Calu3 (cell line): ENCODE data around the gene RALGAPB. TPM values are rescaled to one million over a fixed set of nuclear protein-coding genes. Genes with fewer than 3 reads are reported as not detected.

Source experiments
- BruUV-seq: library from RNA; stranded (reverse); fragments of 400-500 nt; replicated peaks from 2 replicates; lab custom pipeline; 2021; lab: Mats Ljungman, UMichigan
- CTCF ChIA-PET: fragments of 300-600 bp; sonication (Branson Sonifier 250); formaldehyde crosslinking; loops from one replicate; lab custom pipeline; 2022; ENCODE audit warnings: antibody characterized with exemption; lab: Charles Lee
- DNase-seq: peaks from one replicate; pipeline ENCODE4 v3.0.0; 2022
- H3K27ac Mint-ChIP-seq: one replicate; pipeline ENCODE4 v1.8.0; 2022; ENCODE audit warnings: mixed read lengths; ENCODE audit not compliant: unreplicated experiment
- H3K27me3 Mint-ChIP-seq: one replicate; pipeline ENCODE4 v1.8.0; 2022; ENCODE audit warnings: mixed read lengths; ENCODE audit not compliant: unreplicated experiment
- H3K36me3 Mint-ChIP-seq: one replicate; pipeline ENCODE4 v1.8.0; 2022; ENCODE audit warnings: mild to moderate bottlenecking, moderate library complexity, mixed read lengths; ENCODE audit not compliant: insufficient read depth, unreplicated experiment
- H3K4me1 Mint-ChIP-seq: one replicate; pipeline ENCODE4 v1.8.0; 2022; ENCODE audit warnings: mild to moderate bottlenecking, low read depth, mixed read lengths; ENCODE audit not compliant: unreplicated experiment
- H3K4me3 Mint-ChIP-seq: one replicate; pipeline ENCODE4 v1.8.0; 2022; ENCODE audit warnings: mild to moderate bottlenecking, low read depth, moderate library complexity, mixed read lengths; ENCODE audit not compliant: unreplicated experiment
- H3K9me3 Mint-ChIP-seq: one replicate; pipeline ENCODE4 v1.8.0; 2022; ENCODE audit warnings: low read depth, mixed read lengths; ENCODE audit not compliant: unreplicated experiment
- CTCF ChIP-seq: fragments of 200-600 bp; IDR thresholded peaks from one replicate; pipeline ENCODE4 v1.8.0; 2022; ENCODE audit warnings: antibody characterized with exemption; ENCODE audit not compliant: unreplicated experiment
- intact Hi-C: fragments of 100-400 bp; cut with micrococcal nuclease; formaldehyde crosslinking; loops from one replicate; pipeline ENCODE4 v1.10.0; 2022; ENCODE audit not compliant: unreplicated experiment
- microRNA-seq: library from miRNA; unstranded; fragments of <30 nt; microRNA quantifications from one replicate; pipeline ENCODE4 v1.2.0, GENCODE V29; 2022
- total RNA-seq: library from RNA; stranded (reverse); gene quantifications from 2 replicates; pipeline ENCODE4 v1.2.3, GENCODE V29; 2022

Gene RALGAPB
- total RNA-seq, 1 experiment from 2014 or later: 59.8 TPM

GRCh38 chr20:38623061-38623460, 150.4 kb downstream of the RALGAPB start:
- BruUV-seq: no TSS peak
- Mint-ChIP-seq H3K4me3 (no peak overlapping the region), H3K4me1 (no peaks in the 10 kb centered on the region), H3K36me3 (peaks cover 6% of the 10 kb centered on the region), H3K9me3 (no peaks in the 10 kb centered on the region), H3K27me3 (no peaks in the 10 kb centered on the region), H3K27ac (no peak overlapping the region)
- CTCF ChIA-PET: no interaction called here
- DNase-seq: no peak
- intact Hi-C loops: no loop called here
- no peak for TF ChIP-seq CTCF

DNA sequence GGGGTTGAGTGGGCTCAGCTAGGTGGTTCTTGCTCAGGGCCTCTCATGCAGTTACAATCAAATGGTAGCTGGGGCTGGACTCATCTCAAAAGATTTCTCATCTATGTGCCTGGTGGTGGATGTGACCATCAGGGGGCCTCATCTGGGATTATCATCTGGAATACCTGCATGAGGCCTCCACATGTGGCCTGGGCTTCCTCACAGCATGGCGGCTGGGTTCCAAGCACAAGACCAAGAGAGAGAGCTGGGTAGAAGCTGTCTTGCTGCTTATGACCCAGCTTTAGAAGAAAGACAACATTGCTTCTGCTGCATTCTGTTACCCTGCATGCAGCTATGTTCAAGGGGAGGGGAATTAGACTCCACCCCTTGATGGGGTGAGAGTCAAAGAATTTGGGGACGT, 151.4 kb downstream of the RALGAPB start:
- Mint-ChIP-seq H3K36me3 (peaks cover 6% of the 10 kb centered on the region), H3K27ac (no peak overlapping the region), H3K9me3 (no peaks in the 10 kb centered on the region), H3K27me3 (no peaks in the 10 kb centered on the region), H3K4me1 (no peaks in the 10 kb centered on the region), H3K4me3 (no peak overlapping the region)
- CTCF ChIA-PET: no interaction called here
- DNase-seq: no peak
- no peak for TF ChIP-seq CTCF
- intact Hi-C loops: no loop called here
- BruUV-seq: no TSS peak

GRCh38 chr20:38625896-38626295, 153.3 kb downstream of the RALGAPB start:
- Mint-ChIP-seq H3K36me3 (peaks cover 10% of the 10 kb centered on the region), H3K4me3 (no peak overlapping the region), H3K27me3 (no peaks in the 10 kb centered on the region), H3K4me1 (peaks cover 7% of the 10 kb centered on the region), H3K9me3 (no peaks in the 10 kb centered on the region), H3K27ac (no peak overlapping the region)
- no peak for TF ChIP-seq CTCF
- BruUV-seq: no TSS peak
- intact Hi-C loops: no loop called here
- DNase-seq: no peak
- CTCF ChIA-PET: no interaction called here

DNA sequence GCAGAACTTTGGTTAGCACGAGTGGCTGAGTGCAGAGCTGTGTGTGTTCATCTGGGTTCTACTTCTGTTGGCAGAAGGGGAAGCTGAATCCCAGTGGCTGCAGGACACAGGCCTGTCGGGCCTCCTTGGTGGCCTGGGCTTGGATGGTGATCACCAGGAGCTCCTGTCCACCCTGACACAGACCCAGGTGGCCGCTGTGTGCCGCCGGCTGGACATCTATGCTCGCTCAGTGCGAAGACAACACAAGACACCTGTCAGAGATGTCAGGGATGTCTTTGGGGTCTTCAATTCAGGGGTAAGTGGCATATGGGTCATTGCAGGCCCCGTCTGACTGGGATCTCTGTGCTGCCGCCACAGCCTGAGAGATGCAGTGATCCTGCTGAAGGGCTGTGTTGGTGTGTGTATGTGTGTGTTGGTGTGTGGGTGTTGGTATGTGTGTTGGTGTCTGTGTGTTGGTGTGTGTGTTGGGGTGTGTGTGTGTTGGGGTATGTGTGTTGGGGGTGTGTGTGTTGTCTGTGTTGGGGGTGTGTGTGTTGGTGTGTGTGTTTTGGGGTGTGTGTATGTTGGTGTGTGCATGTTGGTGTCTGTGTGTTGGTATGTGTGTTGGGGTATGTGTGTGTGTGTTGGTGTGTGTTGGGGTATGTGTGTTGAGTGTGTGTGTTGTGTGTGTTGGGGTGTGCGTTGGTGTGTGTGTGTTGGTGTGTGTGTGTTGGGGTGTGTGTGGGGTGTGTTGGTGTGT, 154.4 kb downstream of the RALGAPB start:
- H3K27ac Mint-ChIP-seq: no peak overlapping the region
- TF ChIP-seq CTCF: no peak
- H3K9me3 Mint-ChIP-seq: no peaks in the 10 kb centered on the region
- intact Hi-C loops: no loop called here
- H3K36me3 Mint-ChIP-seq: peaks cover 16% of the 10 kb centered on the region
- CTCF ChIA-PET: no interaction called here
- peaks cover 14% of the 10 kb centered on the region for H3K4me1 Mint-ChIP-seq
- no peak overlapping the region for H3K4me3 Mint-ChIP-seq
- no TSS peak for BruUV-seq
- H3K27me3 Mint-ChIP-seq: no peaks in the 10 kb centered on the region
- no peak for DNase-seq

Small RNAs within 50 kb of the gene (microRNA-seq; reads per million reads assigned to microRNA genes)
- not detected for gene MIR548O2

Other genes starting within 250 kb of the RALGAPB start
- not detected in 2 replicates for gene KIAA1755, start 212.1 kb upstream of the RALGAPB start, total RNA-seq
- gene BPI, start 168.7 kb upstream of the RALGAPB start, total RNA-seq: not detected in 2 replicates
- not detected in 2 replicates for gene LBP, start 126.4 kb upstream of the RALGAPB start, total RNA-seq
- gene SNHG17, start 37.5 kb upstream of the RALGAPB start, total RNA-seq: 111 and 114 TPM in 2 replicates
- gene ADIG, start 108.4 kb downstream of the RALGAPB start, total RNA-seq: not detected in 2 replicates
- 8.3 and 9.7 TPM in 2 replicates for gene ARHGAP40, start 129.0 kb downstream of the RALGAPB start, total RNA-seq